NCI-H748 treated with DMSO at 0.1 percent for 48 hours (cell line): ENCODE results near the gene DSG4.
"Not testable (repeated sequence)": the region's sequence is repeated elsewhere in the genome, so short reads cannot be mapped to it uniquely, and the experiment has no call there.

Experiments used
- DNase-seq: peaks from one replicate; lab custom pipeline; 2025; lab: John Stamatoyannopoulos, UW

DSG4 gene

GRCh38 chr18:31376477-31376876 lies at the start of gene DSG4:
Gene DSG4, plus strand, starts transcription at chr18:31376777. Its CDS starts 135 bp downstream, at chr18:31376912.
- DNase-seq, result no peak

- DNase-seq, result no peak
Observed at GRCh38 chr18:31329787-31330438, 46.7 kb upstream of the DSG4 start.

- DNase-seq, result no peak
Observed at GRCh38 chr18:31343454-31343853, 33.1 kb upstream of the DSG4 start.

- DNase-seq, result not testable (repeated sequence)
Observed at GRCh38 chr18:31353336-31353735, 23.2 kb upstream of the DSG4 start.

- no peak for DNase-seq
Observed at GRCh38 chr18:31354990-31355389, 21.6 kb upstream of the DSG4 start.

GRCh38 chr18:31356025-31356424 lies 20.6 kb upstream of the DSG4 start:
- no peak for DNase-seq

GRCh38 chr18:31364190-31364589 lies 12.4 kb upstream of the DSG4 start:
- DNase-seq, result no peak

- DNase-seq, result no peak
Observed at GRCh38 chr18:31369478-31369877, 7.1 kb upstream of the DSG4 start.

- no peak for DNase-seq
Observed at GRCh38 chr18:31371989-31372388, 4.6 kb upstream of the DSG4 start.

- no peak for DNase-seq
Observed at GRCh38 chr18:31373641-31374040, 2.9 kb upstream of the DSG4 start.

- DNase-seq, result no peak
Observed at GRCh38 chr18:31380912-31381311, 4.3 kb downstream of the DSG4 start.

GRCh38 chr18:31382107-31382506 lies 5.5 kb downstream of the DSG4 start:
- no peak for DNase-seq

GRCh38 chr18:31386741-31387140 lies 10.2 kb downstream of the DSG4 start:
- no peak for DNase-seq

GRCh38 chr18:31393286-31393685 lies 16.7 kb downstream of the DSG4 start:
- no peak for DNase-seq

- no peak for DNase-seq
Observed at GRCh38 chr18:31396796-31397612, 20.4 kb downstream of the DSG4 start.

- DNase-seq, result no peak
Observed at GRCh38 chr18:31398191-31398590, 21.6 kb downstream of the DSG4 start.

- no peak for DNase-seq
Observed at GRCh38 chr18:31399306-31400032, 22.9 kb downstream of the DSG4 start.

- no peak for DNase-seq
Observed at GRCh38 chr18:31401156-31402025, 24.8 kb downstream of the DSG4 start.

GRCh38 chr18:31402026-31402373 lies 25.4 kb downstream of the DSG4 start:
- DNase-seq, result no peak

GRCh38 chr18:31403409-31403808 lies 26.8 kb downstream of the DSG4 start:
- no peak for DNase-seq

GRCh38 chr18:31407649-31408048 lies 31.1 kb downstream of the DSG4 start:
- DNase-seq, result no peak

GRCh38 chr18:31409276-31409675 lies 32.7 kb downstream of the DSG4 start:
- no peak for DNase-seq
